Prostate gland (tissue), 2 donors: ENCODE results near the gene PPP2R5B. TPM values are rescaled to one million over a fixed set of nuclear protein-coding genes. Genes with fewer than 3 reads are reported as not detected.

Source experiments
- DNase-seq: peaks from one replicate; pipeline ENCODE4 v3.0.0-alpha.2; 2019; ENCODE audit warnings: low spot score
- H3K27ac ChIP-seq, 2 donors: fragments of 200-600 bp; sonication (generic); 2 replicates each; pipeline ENCODE4 v1.5.1; 2017 to 2019
- H3K27me3 ChIP-seq: fragments of 200-600 bp; sonication (generic); replicated peaks from 2 replicates; pipeline ENCODE4 v1.5.1; 2019; ENCODE audit not compliant: insufficient read depth
- H3K36me3 ChIP-seq, 2 donors: fragments of 200-600 bp; sonication (generic); 1 replicate in 1 of 2; 2 replicates in 1 of 2; pipeline versions ENCODE4 v1.5.1 to v1.8.1; 2017 to 2019
- H3K4me1 ChIP-seq: fragments of 200-600 bp; sonication (generic); replicated peaks from 2 replicates; pipeline ENCODE4 v1.5.1; 2019
- H3K4me3 ChIP-seq, 2 donors: fragments of 200-600 bp; sonication (generic); 2 replicates each; pipeline ENCODE4 v1.5.1; 2017 to 2019
- H3K9me3 ChIP-seq: fragments of 200-600 bp; sonication (generic); 2 replicates; pipeline ENCODE4 v1.5.1; 2017
- POLR2A ChIP-seq: fragments of 450-650 bp; IDR thresholded peaks from one replicate; pipeline ENCODE4 v1.6.1; 2016; ENCODE audit warnings: antibody characterized with exemption, mild to moderate bottlenecking
- POLR2AphosphoS5 ChIP-seq: sonication (generic); formaldehyde crosslinking; IDR thresholded peaks from one replicate; pipeline ENCODE4 v1.6.1; 2017; ENCODE audit warnings: antibody characterized with exemption
- WGBS: methylation state at CpG from one replicate; pipeline ENCODE4 v1.1.5; 2018; 5-methylcytosine and 5-hydroxymethylcytosine counted together
- intact Hi-C: fragments of 100-400 bp; cut with DNase I; formaldehyde crosslinking; loops from one replicate; pipeline ENCODE4 v1.14.2; 2022
- total RNA-seq, 2 donors: library from RNA; depleted of rRNA; stranded (reverse); fragments of >200 nt; gene quantifications; one replicate each; pipeline ENCODE4 v1.1.0, GENCODE V29; 2016
- TF ChIP-seq, protein P1 (sequence below), 4 experiments: fragments of 200-600 bp in 2 of 4; fragments of 450-650 bp in 2 of 4; sonication (generic) in 2 of 4; IDR thresholded peaks; 1 replicate in 3 of 4; 2 replicates in 1 of 4; pipeline ENCODE4 v1.5.1; 2016 to 2019; ENCODE audit warnings: antibody characterized with exemption in 4 of 4, mild to moderate bottlenecking in 2 of 4, moderate library complexity in 2 of 4

The PPP2R5B gene
- total RNA-seq, 2 donors from 2014 or later = 14.1 to 32.6 TPM

DNA sequence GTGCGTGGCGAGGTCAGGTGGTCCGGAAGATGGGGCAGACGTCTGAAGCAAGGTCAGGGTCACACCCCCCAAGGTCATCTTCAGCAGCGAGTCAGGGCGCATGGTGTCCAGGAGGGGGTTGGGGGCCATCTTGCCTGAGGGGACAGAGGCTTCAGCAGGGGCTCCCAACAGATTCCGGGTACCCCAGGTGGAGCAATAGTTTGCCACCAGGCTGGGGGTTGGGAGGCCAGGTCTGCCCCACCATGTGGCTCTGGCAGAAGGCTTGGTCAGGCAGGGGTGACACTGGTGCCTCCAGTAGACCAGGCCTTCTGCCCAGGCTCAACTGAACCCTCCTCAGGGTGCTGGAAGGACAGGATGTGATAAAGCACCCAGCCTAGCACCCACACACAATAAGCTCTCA lies 13.3 kb upstream of the PPP2R5B start:
- Histone ChIP-seq H3K4me3 (no peak overlapping the region), H3K4me1 (peaks cover 11% of the 10 kb centered on the region), H3K27me3 (no peaks in the 10 kb centered on the region), H3K9me3 (no peaks in the 10 kb centered on the region), H3K27ac (no peak overlapping the region), H3K36me3 (peaks cover 35 to 64% of the 10 kb centered on the region in 2 donors)
- WGBS = 89% methylated on average over 7 of the region's 7 CpGs
- intact Hi-C loops = loop anchor here (10.0 kb wide), 1 partner anchor 204 kb away; the partner anchor contains the start of genes TM7SF2 and ZNHIT2
- no peak for TF ChIP-seq POLR2AphosphoS5
- TF ChIP-seq, protein P1, sequence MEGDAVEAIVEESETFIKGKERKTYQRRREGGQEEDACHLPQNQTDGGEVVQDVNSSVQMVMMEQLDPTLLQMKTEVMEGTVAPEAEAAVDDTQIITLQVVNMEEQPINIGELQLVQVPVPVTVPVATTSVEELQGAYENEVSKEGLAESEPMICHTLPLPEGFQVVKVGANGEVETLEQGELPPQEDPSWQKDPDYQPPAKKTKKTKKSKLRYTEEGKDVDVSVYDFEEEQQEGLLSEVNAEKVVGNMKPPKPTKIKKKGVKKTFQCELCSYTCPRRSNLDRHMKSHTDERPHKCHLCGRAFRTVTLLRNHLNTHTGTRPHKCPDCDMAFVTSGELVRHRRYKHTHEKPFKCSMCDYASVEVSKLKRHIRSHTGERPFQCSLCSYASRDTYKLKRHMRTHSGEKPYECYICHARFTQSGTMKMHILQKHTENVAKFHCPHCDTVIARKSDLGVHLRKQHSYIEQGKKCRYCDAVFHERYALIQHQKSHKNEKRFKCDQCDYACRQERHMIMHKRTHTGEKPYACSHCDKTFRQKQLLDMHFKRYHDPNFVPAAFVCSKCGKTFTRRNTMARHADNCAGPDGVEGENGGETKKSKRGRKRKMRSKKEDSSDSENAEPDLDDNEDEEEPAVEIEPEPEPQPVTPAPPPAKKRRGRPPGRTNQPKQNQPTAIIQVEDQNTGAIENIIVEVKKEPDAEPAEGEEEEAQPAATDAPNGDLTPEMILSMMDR (IDR thresholded peaks at IDR 0.05) = no peak
- no peak for TF ChIP-seq POLR2A
- no peak for DNase-seq

DNA sequence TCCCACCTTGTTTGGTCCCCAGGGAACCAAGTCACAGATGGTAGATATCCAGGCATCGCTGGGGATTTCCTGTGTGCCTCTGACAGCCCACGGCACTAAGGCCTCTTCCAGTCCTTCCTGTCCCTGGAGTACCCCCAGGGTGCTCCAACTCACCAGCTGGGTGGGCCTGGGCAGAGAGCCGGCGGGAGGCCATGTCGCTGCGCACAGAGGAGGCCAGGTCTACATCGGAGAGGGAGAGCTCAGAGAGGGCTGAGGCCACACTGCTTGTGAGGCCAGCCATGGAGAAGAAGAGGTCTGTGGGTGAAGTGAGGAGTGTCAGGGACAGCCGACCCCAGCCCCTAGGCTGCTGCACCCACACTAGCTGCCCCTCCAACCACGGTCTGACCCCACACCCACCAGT lies 12.8 kb upstream of the PPP2R5B start:
- intact Hi-C loops = loop anchor here (10.0 kb wide), 1 partner anchor 203 kb away; the partner anchor contains the start of genes TM7SF2 and ZNHIT2
- TF ChIP-seq POLR2AphosphoS5 (no peak), POLR2A (no peak)
- TF ChIP-seq, protein P1 (IDR thresholded peaks at IDR 0.05) = no peak
- Histone ChIP-seq H3K27me3 (no peaks in the 10 kb centered on the region), H3K36me3 (peaks cover 35 to 61% of the 10 kb centered on the region in 2 donors), H3K4me1 (peaks cover 13% of the 10 kb centered on the region), H3K9me3 (no peaks in the 10 kb centered on the region), H3K27ac (no peak overlapping the region), H3K4me3 (no peak overlapping the region)
- DNase-seq = no peak
- WGBS = 88% methylated on average over 9 of the region's 9 CpGs

DNA sequence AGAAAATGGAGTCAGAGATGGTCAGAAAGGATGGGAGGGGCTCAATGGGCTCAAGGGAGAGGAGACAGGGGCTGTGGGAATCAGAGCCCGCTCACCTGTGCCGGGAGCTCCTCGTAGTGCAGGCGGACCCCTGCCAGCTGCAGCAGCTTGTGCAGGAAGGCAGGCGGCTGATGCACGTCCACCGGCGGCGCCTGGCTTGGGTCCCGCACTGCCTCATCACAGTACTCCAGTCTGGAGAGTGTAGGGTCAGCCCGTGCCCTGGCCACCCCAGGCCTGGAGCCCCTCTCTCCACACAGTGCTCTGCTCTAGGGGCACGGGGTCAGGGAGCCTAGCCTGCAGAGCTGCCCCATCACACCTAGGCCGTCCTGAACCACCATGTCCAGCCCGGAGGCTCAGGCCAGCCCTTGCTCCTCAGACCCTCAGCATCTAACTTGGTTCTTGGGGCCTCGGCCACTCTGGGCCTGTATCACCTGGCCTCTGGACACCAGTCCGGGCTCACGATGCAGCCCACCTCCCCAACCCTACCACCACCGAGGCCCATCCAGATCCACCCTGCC lies 11.2 kb upstream of the PPP2R5B start:
- intact Hi-C loops = loop anchor here (10.0 kb wide), 1 partner anchor 202 kb away; the partner anchor contains the start of genes TM7SF2 and ZNHIT2
- TF ChIP-seq POLR2A (no peak), POLR2AphosphoS5 (no peak)
- TF ChIP-seq, protein P1 (IDR thresholded peaks at IDR 0.05) = no peak
- no peak overlapping the region for H3K27ac ChIP-seq
- peaks cover 27 to 47% of the 10 kb centered on the region in 2 donors for H3K36me3 ChIP-seq
- no peak overlapping the region for H3K4me3 ChIP-seq
- no peaks in the 10 kb centered on the region for H3K27me3 ChIP-seq
- WGBS = 90% methylated on average over 18 of the region's 18 CpGs
- peaks cover 16% of the 10 kb centered on the region for H3K4me1 ChIP-seq
- no peak for DNase-seq
- no peaks in the 10 kb centered on the region for H3K9me3 ChIP-seq

DNA sequence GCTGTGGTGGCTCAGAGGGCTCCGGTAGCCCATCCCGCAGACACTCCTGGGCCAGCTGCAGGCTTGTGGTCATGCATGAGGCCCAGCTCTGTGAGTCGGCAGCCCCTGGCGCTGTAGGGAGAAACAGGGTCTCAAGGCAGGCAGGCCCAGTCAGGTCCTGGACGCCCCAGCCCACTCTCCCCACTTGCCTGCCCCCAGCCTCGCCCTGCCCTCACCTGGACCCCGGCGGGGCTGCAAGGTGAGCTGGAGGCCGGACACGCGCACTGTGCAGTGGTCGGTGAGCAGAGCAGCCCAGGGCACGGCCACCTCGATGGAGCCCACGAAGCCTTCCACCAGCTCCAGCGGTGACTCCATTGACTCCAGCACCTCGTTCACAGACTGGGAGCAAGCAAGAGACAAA lies 10.4 kb upstream of the PPP2R5B start:
- no peak overlapping the region for H3K4me3 ChIP-seq
- no peak for DNase-seq
- no peaks in the 10 kb centered on the region for H3K9me3 ChIP-seq
- H3K4me1 ChIP-seq = peaks cover 17% of the 10 kb centered on the region
- H3K27ac ChIP-seq = no peak overlapping the region
- H3K36me3 ChIP-seq = peaks cover 25 to 41% of the 10 kb centered on the region in 2 donors
- intact Hi-C loops = loop anchor here (10.0 kb wide), 1 partner anchor 201 kb away; the partner anchor contains the start of genes TM7SF2 and ZNHIT2
- TF ChIP-seq POLR2AphosphoS5 (no peak), POLR2A (no peak)
- TF ChIP-seq, protein P1 (IDR thresholded peaks at IDR 0.05) = no peak
- no peaks in the 10 kb centered on the region for H3K27me3 ChIP-seq
- 97% methylated on average over 8 of the region's 17 CpGs for WGBS
